Endothelial cell of umbilical vein (primary cell): ENCODE data around the gene CMTM8. TPM values are rescaled to one million over a fixed set of nuclear protein-coding genes. Genes with fewer than 3 reads are reported as not detected.

ENCODE experiments used
- BruUV-seq: library from RNA; stranded (reverse); fragments of 400-500 nt; replicated peaks from 2 replicates; lab custom pipeline; 2021; lab: Mats Ljungman, UMichigan
- CTCF ChIA-PET: fragments of 300-600, 350-600 bp; sonication (Branson Sonifier 250); formaldehyde crosslinking; loops from one replicate; lab custom pipeline; 2021; ENCODE audit warnings: antibody characterized with exemption, inconsistent platforms; lab: Charles Lee
- POLR2A ChIA-PET: fragments of 300-600, 350-600 bp; sonication (Branson Sonifier 250); formaldehyde crosslinking; loops from one replicate; lab custom pipeline; 2021; ENCODE audit warnings: antibody characterized with exemption, inconsistent platforms; lab: Charles Lee
- DNase-seq: peaks from one replicate; pipeline ENCODE4 v3.0.0-alpha.2; 2011; ENCODE audit warnings: low read depth, low spot score
- FAIRE-seq: peaks from 2 replicates; lab custom pipeline; 2011; peaks lifted over from hg19 to GRCh38; lab: Jason Lieb, UNC
- H2AFZ ChIP-seq: 2 replicates; pipeline ENCODE4 v1.6.0; 2012; ENCODE audit warnings: low read depth, low read length, control low read depth, inconsistent platforms
- H3K27ac ChIP-seq: 2 replicates; pipeline ENCODE4 v1.5.1; 2011; ENCODE audit warnings: low read depth, mild to moderate bottlenecking, control low read depth, low read length, moderate library complexity; ENCODE audit not compliant: insufficient read depth
- H3K27me3 ChIP-seq, 2 experiments: 2 replicates each; pipeline versions ENCODE4 v1.6.0 to v1.6.1; 2011; ENCODE audit warnings: low read length in 2 of 2, mixed read lengths in 1 of 2; ENCODE audit not compliant: control insufficient read depth in 2 of 2, insufficient read depth in 2 of 2
- H3K36me3 ChIP-seq, 2 experiments: 2 replicates in 1 of 2; 3 replicates in 1 of 2; pipeline ENCODE4 v1.5.1; 2011; ENCODE audit warnings: low read length in 2 of 2, mild to moderate bottlenecking in 1 of 2, moderate library complexity in 1 of 2; ENCODE audit not compliant: control insufficient read depth in 2 of 2, insufficient read depth in 2 of 2; ENCODE audit errors: extremely low read depth in 1 of 2
- H3K4me1 ChIP-seq: 3 replicates; pipeline ENCODE4 v1.5.1; 2011; ENCODE audit warnings: mild to moderate bottlenecking, low read length; ENCODE audit not compliant: control insufficient read depth, insufficient read depth; ENCODE audit errors: extremely low read depth
- H3K4me2 ChIP-seq: 2 replicates; pipeline ENCODE4 v1.6.1; 2011; ENCODE audit warnings: low read length, control low read depth, mixed read lengths; ENCODE audit not compliant: insufficient read depth
- H3K4me3 ChIP-seq, 3 experiments: fragments of 200-600 bp in 1 of 3; sonication (generic), shearing (Covaris generic) in 1 of 3; replicated peaks in 1 of 3; 2 replicates each; pipeline ENCODE4 v1.5.1; 2011 to 2016; ENCODE audit warnings: control low read depth in 3 of 3, low read length in 3 of 3, mild to moderate bottlenecking in 2 of 3, inconsistent platforms in 1 of 3, low read depth in 1 of 3, moderate library complexity in 1 of 3; ENCODE audit not compliant: insufficient read depth in 1 of 3
- H3K79me2 ChIP-seq: 2 replicates; pipeline ENCODE4 v1.6.0; 2012; ENCODE audit warnings: low read length, inconsistent platforms; ENCODE audit not compliant: control insufficient read depth, insufficient read depth
- H3K9ac ChIP-seq: replicated peaks from 2 replicates; pipeline ENCODE3; 2011; ENCODE audit warnings: low read length, control low read depth; ENCODE audit not compliant: insufficient read depth; ENCODE audit errors: extremely low read depth
- H3K9me1 ChIP-seq: replicated peaks from 3 replicates; pipeline ENCODE4 v1.6.0; 2011; ENCODE audit warnings: mild to moderate bottlenecking, low read length; ENCODE audit not compliant: control insufficient read depth, insufficient read depth; ENCODE audit errors: extremely low read depth
- H3K9me3 ChIP-seq: replicated peaks from 2 replicates; pipeline ENCODE4 v1.5.1; 2012; ENCODE audit warnings: low read length, inconsistent platforms; ENCODE audit not compliant: control insufficient read depth, insufficient read depth
- H4K20me1 ChIP-seq: replicated peaks from 2 replicates; pipeline ENCODE3; 2011; ENCODE audit warnings: mild to moderate bottlenecking, low read length; ENCODE audit not compliant: control insufficient read depth, insufficient read depth; ENCODE audit errors: extremely low read depth
- EZH2 ChIP-seq: IDR thresholded peaks from 2 replicates; pipeline ENCODE4 v1.6.1; 2012; ENCODE audit warnings: borderline replicate concordance, low read depth, mild to moderate bottlenecking, moderate library complexity, low read length, inconsistent platforms; ENCODE audit not compliant: severe bottlenecking
- GATA2 ChIP-seq: IDR thresholded peaks from 2 replicates; pipeline ENCODE4 v1.7.0; 2011; ENCODE audit warnings: low read depth, mild to moderate bottlenecking, moderate library complexity, mixed read lengths, low read length; ENCODE audit not compliant: insufficient read length, insufficient read depth
- JUN ChIP-seq: IDR thresholded peaks from 2 replicates; pipeline ENCODE4 v1.6.1; 2011; ENCODE audit warnings: borderline replicate concordance, low read depth; ENCODE audit not compliant: insufficient read length, insufficient read depth
- dilution Hi-C: fragments of 300-500 bp; cut with MboI; formaldehyde crosslinking; loops from one replicate; pipeline ENCODE4 v1.15.0; 2019; ENCODE audit warnings: low sequenced_read_pairs; ENCODE audit not compliant: extremely low pct_ligation_motif_present
- intact Hi-C: fragments of 100-400 bp; cut with micrococcal nuclease; formaldehyde crosslinking; loops from one replicate; pipeline ENCODE4 v1.10.0; 2022
- polyA plus RNA-seq, 4 experiments: library from polyadenylated mRNA; depleted of rRNA in 3 of 4; stranded (reverse) in 3 of 4; unstranded in 1 of 4; fragments of >200 nt; gene quantifications; 2 replicates each; pipeline versions ENCODE4 v1.2.1 to v1.2.3, GENCODE V29; 2011 to 2012; ENCODE audit warnings: missing spikeins in 1 of 4
- total RNA-seq: library from RNA; stranded (reverse); gene quantifications from 2 replicates; pipeline ENCODE4 v1.2.3, GENCODE V29; 2021
- TF ChIP-seq, protein P1 (sequence below), 2 donors: IDR thresholded peaks; 1 replicate in 1 of 2; 2 replicates in 1 of 2; pipeline ENCODE4 v1.5.1; 2011; ENCODE audit warnings: low read length in 2 of 2, mild to moderate bottlenecking in 2 of 2, moderate library complexity in 2 of 2, control low read depth in 1 of 2, inconsistent platforms in 1 of 2, low read depth in 1 of 2; ENCODE audit not compliant: insufficient read depth in 1 of 2; ENCODE audit errors: extremely low read depth in 1 of 2

CMTM8 gene
- total and polyA plus RNA-seq, 2 donors (not counting 3 experiments of a cell fraction or from before 2014, with no cell fraction given), result 7.3 to 11.9 TPM

GRCh38 chr3:32296251-32297204, 58.0 kb downstream of the CMTM8 start:
- dilution Hi-C loops (no loop called here), intact Hi-C loops (loop anchor here (1.0 kb wide), 4 partner anchors 103 to 368 kb away; no protein-coding TSS in a partner anchor)
- Histone ChIP-seq H2AFZ (no peak overlapping the region), H3K36me3 (no peaks in the 10 kb centered on the region), H3K4me2 (no peak overlapping the region), H3K27me3 (no peaks in the 10 kb centered on the region), H3K27ac (no peak overlapping the region), H3K4me1 (peaks cover 3% of the 10 kb centered on the region), H3K9me1 (no peaks in the 10 kb centered on the region), H3K9me3 (no peaks in the 10 kb centered on the region), H3K9ac (no peak overlapping the region), H3K79me2 (no peaks in the 10 kb centered on the region), H4K20me1 (no peaks in the 10 kb centered on the region), H3K4me3 (no peak overlapping the region)
- no TSS peak for BruUV-seq
- peak; percentile 92 for FAIRE-seq
- CTCF ChIA-PET, result interaction anchor here (0.6 to 5.1 kb wide), 28 partner anchors 8 to 374 kb away, joined by 3 to 38 read pairs (median 4); partner anchors contain the start of gene CMTM8
- DNase-seq, result peak; percentile 68
- POLR2A ChIA-PET, result no interaction called here
- TF ChIP-seq, protein P1, sequence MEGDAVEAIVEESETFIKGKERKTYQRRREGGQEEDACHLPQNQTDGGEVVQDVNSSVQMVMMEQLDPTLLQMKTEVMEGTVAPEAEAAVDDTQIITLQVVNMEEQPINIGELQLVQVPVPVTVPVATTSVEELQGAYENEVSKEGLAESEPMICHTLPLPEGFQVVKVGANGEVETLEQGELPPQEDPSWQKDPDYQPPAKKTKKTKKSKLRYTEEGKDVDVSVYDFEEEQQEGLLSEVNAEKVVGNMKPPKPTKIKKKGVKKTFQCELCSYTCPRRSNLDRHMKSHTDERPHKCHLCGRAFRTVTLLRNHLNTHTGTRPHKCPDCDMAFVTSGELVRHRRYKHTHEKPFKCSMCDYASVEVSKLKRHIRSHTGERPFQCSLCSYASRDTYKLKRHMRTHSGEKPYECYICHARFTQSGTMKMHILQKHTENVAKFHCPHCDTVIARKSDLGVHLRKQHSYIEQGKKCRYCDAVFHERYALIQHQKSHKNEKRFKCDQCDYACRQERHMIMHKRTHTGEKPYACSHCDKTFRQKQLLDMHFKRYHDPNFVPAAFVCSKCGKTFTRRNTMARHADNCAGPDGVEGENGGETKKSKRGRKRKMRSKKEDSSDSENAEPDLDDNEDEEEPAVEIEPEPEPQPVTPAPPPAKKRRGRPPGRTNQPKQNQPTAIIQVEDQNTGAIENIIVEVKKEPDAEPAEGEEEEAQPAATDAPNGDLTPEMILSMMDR (IDR thresholded peaks at IDR 0.05; ENCODE audit: extremely low read depth in 1 of 2, insufficient read depth in 1 of 2, low read depth in 1 of 2, low read length in 2 of 2), result peak; percentile 80 to 86
- TF ChIP-seq JUN, result no peak
- TF ChIP-seq EZH2, result no peak
- no peak for TF ChIP-seq GATA2
